ENCODE measurements around the gene GCDH.

The GCDH gene

GRCh38 chr19:12880551-12881171 is 10.3 kb upstream of the GCDH start:
- TF ChIP-seq POLR2AphosphoS5 (IDR thresholded peaks at IDR 0.05; ENCODE audit: borderline replicate concordance, low read depth, low read length) (no peak), FOXP2 (optimal IDR thresholded peaks at IDR 0.05; ENCODE audit: control extremely low read depth, extremely low read length, insufficient read depth) (no peak), EZH2 (IDR thresholded peaks at IDR 0.05) (no peak)
- Histone ChIP-seq H3K9ac (ENCODE audit: insufficient read length) (peak overlapping the region; percentile 75), H3K36me3 (ENCODE audit: insufficient read depth, low read length) (peaks cover 7% of the 10 kb centered on the region; the same call in 1 of the 2 replicates), H3K27ac (peak overlapping the region; percentile 28; the same call in 1 of the 2 replicates), H3K4me3 (peak overlapping the region; percentile 85), H3K9me3 (ENCODE audit: low read depth, low read length) (no peaks in the 10 kb centered on the region; the same call in 1 of the 2 replicates)
- no peak for DNase-seq (ENCODE audit: low read depth, low spot score)

- H3K27ac ChIP-seq, result peak within 1 kb of the TSS; percentile 28; the same call in 1 of the 2 replicates
- peak within 1 kb of the TSS; percentile 75 for H3K9ac ChIP-seq (ENCODE audit: insufficient read length)
- TF ChIP-seq FOXP2 (optimal IDR thresholded peaks at IDR 0.05; ENCODE audit: control extremely low read depth, extremely low read length, insufficient read depth), result no peak
- TF ChIP-seq EZH2 (IDR thresholded peaks at IDR 0.05), result no peak
- TF ChIP-seq POLR2AphosphoS5 (IDR thresholded peaks at IDR 0.05; ENCODE audit: borderline replicate concordance, low read depth, low read length), result peak; percentile 76
- DNase-seq (ENCODE audit: low read depth, low spot score), result peak; percentile 55
- H3K36me3 ChIP-seq (ENCODE audit: insufficient read depth, low read length), result peaks cover 7% of the 10 kb centered on the region; the same call in 1 of the 2 replicates
- H3K9me3 ChIP-seq (ENCODE audit: low read depth, low read length), result no peaks in the 10 kb centered on the region; the same call in 1 of the 2 replicates
- peak within 1 kb of the TSS; percentile 85 for H3K4me3 ChIP-seq
Observed at GRCh38 chr19:12881172-12881808, 9.7 kb upstream of the GCDH start, which contains the start of gene DNASE2. Gene DNASE2, minus strand, starts transcription at chr19:12881449. Its CDS starts 74 bp downstream, at chr19:12881375.

- H3K36me3 ChIP-seq (ENCODE audit: insufficient read depth, low read length), result peaks cover 7% of the 10 kb centered on the region; the same call in 1 of the 2 replicates
- no peak for TF ChIP-seq EZH2 (IDR thresholded peaks at IDR 0.05)
- TF ChIP-seq POLR2AphosphoS5 (IDR thresholded peaks at IDR 0.05; ENCODE audit: borderline replicate concordance, low read depth, low read length), result no peak
- TF ChIP-seq FOXP2 (optimal IDR thresholded peaks at IDR 0.05; ENCODE audit: control extremely low read depth, extremely low read length, insufficient read depth), result no peak
- no peak for DNase-seq (ENCODE audit: low read depth, low spot score)
- no peak overlapping the region for H3K27ac ChIP-seq
- no peak overlapping the region for H3K9ac ChIP-seq (ENCODE audit: insufficient read length)
- no peaks in the 10 kb centered on the region; the same call in 1 of the 2 replicates for H3K9me3 ChIP-seq (ENCODE audit: low read depth, low read length)
- H3K4me3 ChIP-seq, result no peak overlapping the region
Observed at GRCh38 chr19:12882589-12882988, 8.4 kb upstream of the GCDH start.

GRCh38 chr19:12884202-12884601 is 6.8 kb upstream of the GCDH start:
- Histone ChIP-seq H3K9ac (ENCODE audit: insufficient read length) (no peak overlapping the region), H3K9me3 (ENCODE audit: low read depth, low read length) (no peaks in the 10 kb centered on the region; the same call in 1 of the 2 replicates), H3K4me3 (no peak overlapping the region), H3K36me3 (ENCODE audit: insufficient read depth, low read length) (no peaks in the 10 kb centered on the region), H3K27ac (no peak overlapping the region)
- TF ChIP-seq FOXP2 (optimal IDR thresholded peaks at IDR 0.05; ENCODE audit: control extremely low read depth, extremely low read length, insufficient read depth), result no peak
- TF ChIP-seq POLR2AphosphoS5 (IDR thresholded peaks at IDR 0.05; ENCODE audit: borderline replicate concordance, low read depth, low read length), result no peak
- TF ChIP-seq EZH2 (IDR thresholded peaks at IDR 0.05), result no peak
- no peak for DNase-seq (ENCODE audit: low read depth, low spot score)

GRCh38 chr19:12884627-12884925 is 6.4 kb upstream of the GCDH start:
- Histone ChIP-seq H3K27ac (no peak overlapping the region), H3K9me3 (ENCODE audit: low read depth, low read length) (no peaks in the 10 kb centered on the region; the same call in 1 of the 2 replicates), H3K36me3 (ENCODE audit: insufficient read depth, low read length) (no peaks in the 10 kb centered on the region), H3K9ac (ENCODE audit: insufficient read length) (no peak overlapping the region), H3K4me3 (no peak overlapping the region)
- no peak for DNase-seq (ENCODE audit: low read depth, low spot score)
- TF ChIP-seq FOXP2 (optimal IDR thresholded peaks at IDR 0.05; ENCODE audit: control extremely low read depth, extremely low read length, insufficient read depth) (no peak), POLR2AphosphoS5 (IDR thresholded peaks at IDR 0.05; ENCODE audit: borderline replicate concordance, low read depth, low read length) (no peak), EZH2 (IDR thresholded peaks at IDR 0.05) (no peak)

GRCh38 chr19:12884926-12885748 is 5.8 kb upstream of the GCDH start:
- Histone ChIP-seq H3K27ac (no peak overlapping the region), H3K4me3 (peak overlapping the region; percentile 72), H3K9me3 (ENCODE audit: low read depth, low read length) (no peaks in the 10 kb centered on the region; the same call in 1 of the 2 replicates), H3K9ac (ENCODE audit: insufficient read length) (no peak overlapping the region), H3K36me3 (ENCODE audit: insufficient read depth, low read length) (no peaks in the 10 kb centered on the region)
- no peak for TF ChIP-seq EZH2 (IDR thresholded peaks at IDR 0.05)
- no peak for TF ChIP-seq FOXP2 (optimal IDR thresholded peaks at IDR 0.05; ENCODE audit: control extremely low read depth, extremely low read length, insufficient read depth)
- no peak for TF ChIP-seq POLR2AphosphoS5 (IDR thresholded peaks at IDR 0.05; ENCODE audit: borderline replicate concordance, low read depth, low read length)
- DNase-seq (ENCODE audit: low read depth, low spot score), result no peak

- Histone ChIP-seq H3K27ac (no peak overlapping the region), H3K9ac (ENCODE audit: insufficient read length) (no peak overlapping the region), H3K36me3 (ENCODE audit: insufficient read depth, low read length) (no peaks in the 10 kb centered on the region), H3K9me3 (ENCODE audit: low read depth, low read length) (no peaks in the 10 kb centered on the region; the same call in 1 of the 2 replicates), H3K4me3 (peak overlapping the region; percentile 72)
- no peak for TF ChIP-seq POLR2AphosphoS5 (IDR thresholded peaks at IDR 0.05; ENCODE audit: borderline replicate concordance, low read depth, low read length)
- no peak for TF ChIP-seq FOXP2 (optimal IDR thresholded peaks at IDR 0.05; ENCODE audit: control extremely low read depth, extremely low read length, insufficient read depth)
- TF ChIP-seq EZH2 (IDR thresholded peaks at IDR 0.05), result no peak
- DNase-seq (ENCODE audit: low read depth, low spot score), result no peak
Observed at GRCh38 chr19:12885749-12886650, 5.0 kb upstream of the GCDH start.

Data from SK-N-MC (cell line).